Measurements from ENCODE around the gene INTS1. TPM values are rescaled to one million over a fixed set of nuclear protein-coding genes. Genes with fewer than 3 reads are reported as not detected.
A peak's percentile ranks its signal among the peaks of the same experiment; 100 is the strongest.

Gene INTS1
- total RNA-seq, 4 donors from 2014 or later: 50.3 to 134 (median 71.4) TPM

GRCh38 chr7:1531263-1531978, 27.2 kb upstream of the INTS1 start:
- peak overlapping the region; percentile 70 to 75 (median 72) for H3K4me3 ChIP-seq
- no peaks in the 10 kb centered on the region for H3K36me3 ChIP-seq
- in situ Hi-C loops (cut with MboI; ENCODE audit: low pct_ligation_motif_present in 1 of 4, low pct_unique_long_range_greater_than_20kb in 1 of 4, low sequenced_read_pairs in 3 of 4) (no loop called here), intact Hi-C loops (cut with DNase I; ENCODE audit: low total_unique reads) (no loop called here)
- no peaks in the 10 kb centered on the region for H3K27me3 ChIP-seq
- 3% methylated on average over 32 of the region's 55 CpGs; no CpG with 5 or more reads in 1 of the 2 donors for WGBS, 2 donors (ENCODE audit: low coverage in 1 of 2)
- no peaks in the 10 kb centered on the region for H3K9me3 ChIP-seq
- H3K27ac ChIP-seq: peak overlapping the region; percentile 97 to 99 (median 98)
- no peak for TF ChIP-seq CTCF (IDR thresholded peaks at IDR 0.05)
- TF ChIP-seq POLR2A (IDR thresholded peaks at IDR 0.05): peak; percentile 53
- TF ChIP-seq POLR2AphosphoS5 (IDR thresholded peaks at IDR 0.05): peak in 2 of 3 donors; percentile 53 to 70
- peak; percentile 27 for TF ChIP-seq EP300 (IDR thresholded peaks at IDR 0.05; ENCODE audit: low read depth)
- peaks cover 21 to 45% (median 42%) of the 10 kb centered on the region in 4 donors for H3K4me1 ChIP-seq
- DNase-seq: peak; percentile 55

GRCh38 chr7:1530946-1531262, 26.7 kb upstream of the INTS1 start:
- WGBS, 2 donors (ENCODE audit: low coverage in 1 of 2): 0% methylated on average over 1 of the region's 45 CpGs; no CpG with 5 or more reads in 1 of the 2 donors
- Histone ChIP-seq H3K9me3 (no peaks in the 10 kb centered on the region), H3K4me3 (peak overlapping the region; percentile 70 to 75 (median 72)), H3K27me3 (no peaks in the 10 kb centered on the region), H3K4me1 (peaks cover 17 to 42% (median 37%) of the 10 kb centered on the region in 4 donors), H3K36me3 (no peaks in the 10 kb centered on the region), H3K27ac (peak overlapping the region; percentile 97 to 99 (median 98))
- DNase-seq: no peak
- in situ Hi-C loops (cut with MboI; ENCODE audit: low pct_ligation_motif_present in 1 of 4, low pct_unique_long_range_greater_than_20kb in 1 of 4, low sequenced_read_pairs in 3 of 4): no loop called here
- intact Hi-C loops (cut with DNase I; ENCODE audit: low total_unique reads): no loop called here
- no peak for TF ChIP-seq POLR2A (IDR thresholded peaks at IDR 0.05)
- TF ChIP-seq EP300 (IDR thresholded peaks at IDR 0.05; ENCODE audit: low read depth): no peak
- TF ChIP-seq CTCF (IDR thresholded peaks at IDR 0.05): no peak
- TF ChIP-seq POLR2AphosphoS5 (IDR thresholded peaks at IDR 0.05): no peak

GRCh38 chr7:1529383-1530116, 25.4 kb upstream of the INTS1 start:
- intact Hi-C loops (cut with DNase I; ENCODE audit: low total_unique reads): no loop called here

More at GRCh38 chr7:1529383-1530116, 25.4 kb upstream of the INTS1 start:
- 70% methylated on average over 18 of the region's 21 CpGs; no CpG with 5 or more reads in 1 of the 2 donors for WGBS, 2 donors (ENCODE audit: low coverage in 1 of 2)
- Histone ChIP-seq H3K4me1 (peaks cover 14 to 36% (median 32%) of the 10 kb centered on the region in 4 donors), H3K4me3 (no peak overlapping the region), H3K27ac (peak overlapping the region in 3 of 4 donors; percentile 97 to 99 (median 98)), H3K36me3 (no peaks in the 10 kb centered on the region), H3K27me3 (no peaks in the 10 kb centered on the region), H3K9me3 (no peaks in the 10 kb centered on the region)
- in situ Hi-C loops (cut with MboI; ENCODE audit: low pct_ligation_motif_present in 1 of 4, low pct_unique_long_range_greater_than_20kb in 1 of 4, low sequenced_read_pairs in 3 of 4): no loop called here
- DNase-seq: no peak
- no peak for TF ChIP-seq EP300 (IDR thresholded peaks at IDR 0.05; ENCODE audit: low read depth)
- no peak for TF ChIP-seq CTCF (IDR thresholded peaks at IDR 0.05)
- no peak for TF ChIP-seq POLR2AphosphoS5 (IDR thresholded peaks at IDR 0.05)
- TF ChIP-seq POLR2A (IDR thresholded peaks at IDR 0.05): no peak

Measured in transverse colon (tissue), 4 donors.